Fibroblast of the aortic adventitia (primary cell): Measurements from ENCODE around the gene KRTAP2-2. TPM values are rescaled to one million over a fixed set of nuclear protein-coding genes. Genes with fewer than 3 reads are reported as not detected.
"Not testable (repeated sequence)": the region's sequence is repeated elsewhere in the genome, so short reads cannot be mapped to it uniquely, and the experiment has no call there.

ENCODE experiments used
- DNase-seq: peaks from one replicate; pipeline ENCODE4 v3.0.0-alpha.2; 2010; ENCODE audit warnings: low read depth
- H3K4me3 ChIP-seq: 2 replicates; pipeline ENCODE4 v1.5.1; 2011; ENCODE audit warnings: low read depth, mild to moderate bottlenecking, control low read depth, low read length, moderate library complexity
- total RNA-seq: library from RNA; depleted of rRNA; stranded (reverse); fragments of >200 nt; gene quantifications from 2 replicates; pipeline ENCODE4 v1.2.3, GENCODE V29; 2012; ENCODE audit warnings: low replicate concordance
- TF ChIP-seq, protein P1 (sequence below): IDR thresholded peaks from 2 replicates; pipeline ENCODE4 v1.5.1; 2011; ENCODE audit warnings: mild to moderate bottlenecking, low read length, control low read depth, inconsistent platforms; ENCODE audit not compliant: insufficient read depth

The KRTAP2-2 gene
- total RNA-seq, 1 donor = not detected

DNA sequence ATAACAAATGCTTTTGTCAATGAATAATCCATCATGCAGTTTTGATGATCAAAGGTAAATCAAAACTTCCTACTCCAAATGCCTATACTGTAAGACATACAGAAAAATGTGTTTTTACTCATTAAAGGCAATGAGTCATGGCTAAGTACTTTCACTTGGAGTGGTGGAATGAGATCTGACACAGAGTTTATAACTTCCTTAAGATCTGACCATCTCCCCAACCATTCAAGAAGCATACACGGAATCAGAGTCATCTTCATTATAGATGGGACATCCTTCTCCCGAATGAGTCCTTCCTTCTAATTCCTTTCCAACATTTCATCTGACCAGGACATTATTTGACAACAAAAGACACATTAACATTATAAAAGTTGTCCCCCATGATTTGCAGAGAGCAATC, 28.4 kb upstream of the KRTAP2-2 start:
- not testable (repeated sequence) for H3K4me3 ChIP-seq, DNase-seq

DNA sequence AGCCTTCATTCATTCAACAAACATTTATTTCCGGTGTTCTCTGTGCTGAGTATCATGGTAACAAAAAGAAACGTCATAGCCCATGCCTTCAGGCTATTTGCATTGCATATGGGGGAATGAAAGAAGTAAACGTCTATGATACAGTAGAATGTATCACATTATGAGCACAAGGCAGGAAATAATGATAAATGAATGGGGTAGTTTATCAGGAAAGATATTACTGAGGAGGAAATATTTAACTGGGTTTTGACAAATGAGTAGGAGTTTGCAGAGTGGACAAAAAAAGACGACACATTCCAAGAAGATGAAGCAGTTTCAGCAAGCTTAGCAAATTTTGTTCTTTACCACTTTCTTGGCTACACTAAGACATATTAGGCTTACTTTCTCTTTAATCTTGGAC, 27.6 kb upstream of the KRTAP2-2 start:
- TF ChIP-seq, protein P1, sequence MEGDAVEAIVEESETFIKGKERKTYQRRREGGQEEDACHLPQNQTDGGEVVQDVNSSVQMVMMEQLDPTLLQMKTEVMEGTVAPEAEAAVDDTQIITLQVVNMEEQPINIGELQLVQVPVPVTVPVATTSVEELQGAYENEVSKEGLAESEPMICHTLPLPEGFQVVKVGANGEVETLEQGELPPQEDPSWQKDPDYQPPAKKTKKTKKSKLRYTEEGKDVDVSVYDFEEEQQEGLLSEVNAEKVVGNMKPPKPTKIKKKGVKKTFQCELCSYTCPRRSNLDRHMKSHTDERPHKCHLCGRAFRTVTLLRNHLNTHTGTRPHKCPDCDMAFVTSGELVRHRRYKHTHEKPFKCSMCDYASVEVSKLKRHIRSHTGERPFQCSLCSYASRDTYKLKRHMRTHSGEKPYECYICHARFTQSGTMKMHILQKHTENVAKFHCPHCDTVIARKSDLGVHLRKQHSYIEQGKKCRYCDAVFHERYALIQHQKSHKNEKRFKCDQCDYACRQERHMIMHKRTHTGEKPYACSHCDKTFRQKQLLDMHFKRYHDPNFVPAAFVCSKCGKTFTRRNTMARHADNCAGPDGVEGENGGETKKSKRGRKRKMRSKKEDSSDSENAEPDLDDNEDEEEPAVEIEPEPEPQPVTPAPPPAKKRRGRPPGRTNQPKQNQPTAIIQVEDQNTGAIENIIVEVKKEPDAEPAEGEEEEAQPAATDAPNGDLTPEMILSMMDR = no peak
- DNase-seq = no peak
- no peak overlapping the region for H3K4me3 ChIP-seq

DNA sequence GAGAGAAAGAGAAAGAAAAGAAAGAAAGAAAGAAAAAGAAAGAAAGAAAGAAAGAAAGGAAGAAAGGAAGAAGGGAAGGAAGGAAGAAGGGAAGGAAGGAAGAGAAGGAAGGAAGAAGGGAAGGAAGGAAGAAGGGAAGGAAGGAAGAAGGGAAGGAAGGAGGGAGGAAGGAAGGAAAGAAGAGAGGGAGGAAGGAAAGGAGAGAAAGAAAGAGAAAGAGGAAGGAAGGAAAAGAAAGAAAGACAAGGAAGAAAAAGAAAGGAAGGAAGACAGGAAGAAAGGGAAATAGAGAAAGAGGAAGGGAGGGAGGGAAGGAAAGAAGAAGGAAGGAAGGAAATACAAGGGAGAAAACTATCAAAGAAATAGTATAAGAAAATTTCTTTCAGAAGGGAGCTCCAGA, 21.8 kb upstream of the KRTAP2-2 start:
- TF ChIP-seq, protein P1 = no peak
- DNase-seq = no peak
- H3K4me3 ChIP-seq = no peak overlapping the region

DNA sequence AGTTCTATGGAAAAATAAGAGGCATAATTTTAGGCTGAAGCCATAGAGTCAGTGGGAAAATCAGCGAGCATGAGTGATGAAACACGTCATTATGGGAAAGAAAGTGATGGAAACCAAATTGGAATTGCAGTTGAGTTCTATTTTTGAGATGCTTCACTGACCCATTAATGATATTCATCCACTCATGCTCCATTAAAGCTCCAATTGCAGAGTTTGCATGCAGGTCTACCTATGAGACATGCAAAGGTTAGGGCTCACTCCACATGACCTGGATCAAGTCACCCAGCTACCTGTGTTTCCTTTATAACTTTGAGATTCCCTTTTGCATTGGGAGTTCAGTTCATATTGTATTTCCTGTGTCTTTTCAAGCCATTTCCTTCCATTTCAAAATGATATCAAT, 18.6 kb upstream of the KRTAP2-2 start:
- no peak for DNase-seq
- TF ChIP-seq, protein P1 = no peak
- no peak overlapping the region for H3K4me3 ChIP-seq

DNA sequence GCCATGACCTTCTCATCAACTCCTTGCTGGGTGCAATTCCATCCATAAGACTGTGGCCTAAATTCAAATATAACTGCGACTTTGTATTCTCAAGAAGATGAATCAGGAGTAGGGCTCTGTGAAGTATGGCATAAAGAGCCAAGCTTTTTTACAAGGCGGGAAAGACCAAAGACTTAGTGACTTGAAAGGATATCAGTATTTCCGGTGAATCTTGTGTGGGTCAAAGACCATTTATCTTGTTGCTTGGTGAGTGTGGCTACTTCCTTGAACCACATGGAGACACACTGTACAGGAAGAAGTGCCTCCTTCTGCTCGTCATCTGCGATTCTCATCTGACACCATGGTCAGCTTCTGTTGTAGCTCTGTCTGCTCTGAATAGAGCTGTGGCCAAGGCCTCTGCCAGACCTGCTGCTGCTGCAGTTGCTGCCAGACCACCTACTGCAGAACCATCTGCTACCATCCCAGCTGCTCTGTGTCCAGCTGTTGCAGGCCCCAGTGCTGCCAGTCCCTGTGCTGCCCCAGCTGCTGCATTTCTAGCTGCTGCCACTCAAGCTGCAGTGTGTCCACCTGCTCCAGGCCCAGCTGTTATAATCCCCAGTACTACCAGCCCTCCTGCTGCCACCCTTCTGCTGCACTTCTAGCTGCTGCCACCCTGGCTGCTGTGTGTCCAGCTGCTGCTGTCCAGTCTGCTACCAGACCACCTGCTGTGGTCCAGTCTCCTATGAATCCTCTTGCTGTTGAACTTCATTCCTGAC, 16.8 kb upstream of the KRTAP2-2 start:
- no peak for DNase-seq
- no peak overlapping the region for H3K4me3 ChIP-seq
- TF ChIP-seq, protein P1 = no peak

DNA sequence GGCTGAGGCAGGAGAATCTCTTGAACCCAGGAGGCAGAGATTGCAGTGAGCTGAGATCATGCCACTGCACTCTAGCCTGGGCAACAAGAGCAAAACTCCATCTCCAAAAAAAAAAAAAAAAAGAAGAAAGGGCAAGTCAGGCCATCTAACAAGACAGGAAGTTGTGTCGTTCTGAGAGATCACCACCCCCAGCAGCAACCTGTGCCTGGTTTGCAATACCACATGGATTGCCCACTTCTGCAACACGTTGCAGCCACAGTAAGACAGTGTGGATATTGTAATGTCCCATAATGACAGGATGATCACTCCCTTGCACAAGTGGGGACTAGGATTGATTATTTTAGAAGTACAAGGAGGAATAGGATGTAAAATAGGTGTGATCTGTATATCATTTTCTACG, 14.0 kb upstream of the KRTAP2-2 start:
- H3K4me3 ChIP-seq = no peak overlapping the region
- TF ChIP-seq, protein P1 = no peak
- no peak for DNase-seq

DNA sequence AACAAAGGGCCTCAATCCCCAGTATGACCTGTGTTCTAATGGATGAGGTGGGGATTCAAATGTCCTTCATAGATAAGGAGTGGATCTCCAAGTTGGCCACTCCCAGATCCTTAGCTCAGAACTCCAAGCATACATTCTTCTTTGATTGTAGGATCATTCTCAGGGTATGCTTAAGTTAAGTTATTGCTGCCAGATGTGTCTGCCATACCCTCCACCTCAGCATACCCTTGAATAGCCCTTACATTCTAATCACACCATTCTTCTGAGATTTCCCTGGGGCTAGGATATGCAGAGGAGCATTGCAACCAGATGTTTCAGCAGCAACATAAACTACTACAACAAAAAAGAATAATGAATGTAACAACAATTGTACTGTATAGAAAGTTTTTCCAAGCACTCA, 12.3 kb upstream of the KRTAP2-2 start:
- no peak overlapping the region for H3K4me3 ChIP-seq
- DNase-seq = peak; percentile 62
- TF ChIP-seq, protein P1 = no peak
